ENCODE results near the gene MYO7A.

The MYO7A gene

DNA sequence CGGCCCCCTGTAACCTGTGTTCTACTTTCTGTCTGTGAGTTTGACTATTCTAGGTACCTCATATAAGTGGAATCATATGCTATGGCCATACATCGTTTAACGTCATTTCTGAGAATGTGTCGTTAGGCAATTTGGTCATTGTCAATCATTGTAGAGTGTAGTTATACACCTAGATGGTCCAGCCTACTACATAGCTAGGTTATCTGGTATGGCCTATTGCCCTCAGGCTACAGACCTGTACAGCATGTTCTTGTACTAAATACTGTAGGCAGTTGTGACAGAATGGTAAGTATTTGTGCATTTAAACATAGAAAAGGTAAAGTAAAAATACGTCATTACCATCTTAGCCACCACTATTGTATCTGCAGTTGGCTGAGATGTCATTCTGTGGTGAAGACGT, 35.2 kb downstream of the MYO7A start:
- H3K9me3 Mint-ChIP-seq: no peaks in the 10 kb centered on the region
- ATAC-seq (no peak), DNase-seq (no peak)
- no peak overlapping the region for H3K27ac Mint-ChIP-seq
- no peak overlapping the region for H3K4me3 Mint-ChIP-seq
- H3K36me3 Mint-ChIP-seq (ENCODE audit: low read depth): no peaks in the 10 kb centered on the region
- H3K27me3 Mint-ChIP-seq: no peaks in the 10 kb centered on the region
- no peaks in the 10 kb centered on the region for H3K4me1 Mint-ChIP-seq

DNA sequence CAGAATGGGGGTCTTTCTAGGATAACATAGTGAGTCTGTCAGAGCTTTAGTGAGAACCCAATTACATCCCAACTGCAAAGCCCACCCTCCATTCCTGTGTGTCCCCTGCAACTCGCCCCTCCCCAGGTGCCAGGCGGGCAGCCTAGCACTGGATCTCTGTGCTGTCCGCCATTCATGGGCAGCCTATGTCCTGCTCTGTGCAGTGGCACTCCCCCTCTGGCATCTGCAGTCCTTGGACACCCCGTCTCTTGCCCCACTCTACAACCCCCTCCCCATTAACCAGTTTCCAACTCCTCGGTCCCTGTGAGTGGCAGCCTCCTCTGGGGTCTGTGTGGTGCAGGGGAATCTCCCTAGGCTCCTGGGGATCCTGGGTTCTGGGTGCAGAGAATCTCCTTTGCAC, 37.0 kb downstream of the MYO7A start:
- Mint-ChIP-seq H3K4me1 (no peaks in the 10 kb centered on the region), H3K36me3 (ENCODE audit: low read depth) (no peaks in the 10 kb centered on the region)
- no peak for ATAC-seq

DNA sequence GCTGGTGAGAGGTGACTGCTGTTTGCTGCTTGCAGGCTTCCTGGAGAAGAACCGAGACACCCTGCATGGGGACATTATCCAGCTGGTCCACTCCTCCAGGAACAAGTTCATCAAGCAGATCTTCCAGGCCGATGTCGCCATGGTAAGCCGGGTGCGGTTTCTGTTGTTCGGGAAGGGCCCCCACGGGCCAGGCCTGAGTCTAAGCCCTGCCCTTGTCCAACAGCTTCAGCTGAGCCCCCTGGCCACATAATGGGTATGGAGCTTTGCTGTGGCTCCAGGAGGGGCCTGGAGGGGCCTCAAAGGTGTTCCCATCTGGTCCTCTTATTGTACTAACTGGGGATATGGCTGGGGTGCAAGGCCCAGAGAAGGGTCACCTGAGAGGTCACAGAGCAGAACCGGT, 38.0 kb downstream of the MYO7A start:
- no peak overlapping the region for H3K27ac Mint-ChIP-seq
- H3K4me1 Mint-ChIP-seq: no peaks in the 10 kb centered on the region
- DNase-seq: no peak
- H3K27me3 Mint-ChIP-seq: no peaks in the 10 kb centered on the region
- H3K4me3 Mint-ChIP-seq: no peak overlapping the region
- no peaks in the 10 kb centered on the region for H3K9me3 Mint-ChIP-seq
- H3K36me3 Mint-ChIP-seq (ENCODE audit: low read depth): no peaks in the 10 kb centered on the region
- no peak for ATAC-seq

More for the DNA sequence above, 37.0 kb downstream of the MYO7A start:
- H3K27ac Mint-ChIP-seq: no peak overlapping the region
- no peak overlapping the region for H3K4me3 Mint-ChIP-seq
- no peaks in the 10 kb centered on the region for H3K9me3 Mint-ChIP-seq
- DNase-seq: no peak
- no peaks in the 10 kb centered on the region for H3K27me3 Mint-ChIP-seq

DNA sequence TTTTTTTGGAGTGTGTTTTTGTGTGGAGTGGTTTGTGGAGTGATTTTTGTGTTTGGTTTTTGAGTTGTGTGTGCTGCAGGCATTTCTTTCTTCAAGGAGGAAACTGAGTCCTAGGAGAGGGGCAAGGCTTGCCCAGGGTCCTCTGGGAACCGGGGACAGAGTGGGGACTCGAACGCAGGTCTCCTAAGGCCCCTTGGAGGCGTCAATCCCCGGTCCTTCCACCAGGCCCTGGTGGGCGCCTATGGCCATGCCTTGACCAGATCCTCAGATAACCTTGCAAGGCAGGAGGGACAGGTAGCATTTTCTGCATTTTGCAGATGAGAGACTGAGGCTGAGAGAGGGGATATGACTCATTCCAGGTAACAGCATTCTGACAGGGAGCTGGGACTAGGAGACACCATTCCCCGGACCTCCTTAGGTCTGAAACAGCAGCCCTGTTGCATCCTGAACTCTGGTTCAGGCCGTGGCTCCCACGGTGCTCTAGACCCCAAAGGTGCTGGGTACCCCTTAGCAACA, 39.1 kb downstream of the MYO7A start:
- H3K36me3 Mint-ChIP-seq (ENCODE audit: low read depth): no peaks in the 10 kb centered on the region
- ATAC-seq (no peak), DNase-seq (no peak)
- H3K9me3 Mint-ChIP-seq: no peaks in the 10 kb centered on the region
- H3K27me3 Mint-ChIP-seq: no peaks in the 10 kb centered on the region
- no peak overlapping the region for H3K27ac Mint-ChIP-seq
- no peak overlapping the region for H3K4me3 Mint-ChIP-seq
- H3K4me1 Mint-ChIP-seq: no peaks in the 10 kb centered on the region

DNA sequence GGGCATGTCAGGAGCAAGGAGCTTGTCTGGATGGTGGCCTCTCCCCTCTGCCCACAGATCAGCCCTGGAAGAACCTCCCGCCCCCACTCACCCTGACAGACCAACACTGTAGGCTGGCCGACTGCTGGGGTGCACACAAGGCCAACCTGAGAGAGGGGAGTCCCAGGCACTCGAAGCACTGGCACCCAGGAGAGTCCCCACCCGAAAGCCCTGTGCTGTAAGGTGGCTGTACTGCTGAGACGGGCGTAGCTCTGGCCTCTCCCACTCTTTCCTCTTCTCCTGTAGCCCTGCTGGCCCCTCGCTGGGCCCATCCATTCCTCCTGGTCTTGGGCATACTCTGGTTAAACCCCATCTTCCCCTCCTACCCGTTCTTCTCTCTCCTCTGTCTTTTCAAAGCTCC, 39.7 kb downstream of the MYO7A start:
- ATAC-seq (no peak), DNase-seq (no peak)
- Mint-ChIP-seq H3K27ac (no peak overlapping the region), H3K27me3 (no peaks in the 10 kb centered on the region), H3K36me3 (ENCODE audit: low read depth) (no peaks in the 10 kb centered on the region), H3K4me1 (no peaks in the 10 kb centered on the region), H3K9me3 (no peaks in the 10 kb centered on the region), H3K4me3 (no peak overlapping the region)

DNA sequence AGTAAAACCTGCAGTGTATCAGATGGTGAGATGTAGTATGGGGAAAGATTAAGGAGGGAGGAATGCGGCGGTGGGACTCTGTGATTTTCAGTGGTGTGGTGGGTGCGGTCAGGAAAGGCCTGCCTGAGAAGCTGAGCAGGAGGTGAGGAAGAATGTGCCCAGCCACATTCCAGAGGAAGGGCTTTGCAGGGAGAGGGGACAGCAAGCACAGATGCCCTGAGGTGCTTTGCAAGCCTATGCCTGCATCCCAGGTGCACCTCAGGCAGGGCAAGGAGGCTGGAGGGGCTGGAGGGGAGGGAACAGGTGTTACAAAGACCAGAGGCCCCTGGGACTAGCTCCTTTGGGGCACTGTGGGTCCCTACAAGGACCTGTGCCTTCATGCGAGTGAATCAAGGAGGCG, 42.1 kb downstream of the MYO7A start:
- ATAC-seq (no peak), DNase-seq (no peak)
- H3K4me1 Mint-ChIP-seq: no peaks in the 10 kb centered on the region
- H3K27me3 Mint-ChIP-seq: no peaks in the 10 kb centered on the region
- H3K9me3 Mint-ChIP-seq: no peaks in the 10 kb centered on the region
- H3K4me3 Mint-ChIP-seq: no peak overlapping the region
- no peak overlapping the region for H3K27ac Mint-ChIP-seq
- H3K36me3 Mint-ChIP-seq (ENCODE audit: low read depth): no peaks in the 10 kb centered on the region

DNA sequence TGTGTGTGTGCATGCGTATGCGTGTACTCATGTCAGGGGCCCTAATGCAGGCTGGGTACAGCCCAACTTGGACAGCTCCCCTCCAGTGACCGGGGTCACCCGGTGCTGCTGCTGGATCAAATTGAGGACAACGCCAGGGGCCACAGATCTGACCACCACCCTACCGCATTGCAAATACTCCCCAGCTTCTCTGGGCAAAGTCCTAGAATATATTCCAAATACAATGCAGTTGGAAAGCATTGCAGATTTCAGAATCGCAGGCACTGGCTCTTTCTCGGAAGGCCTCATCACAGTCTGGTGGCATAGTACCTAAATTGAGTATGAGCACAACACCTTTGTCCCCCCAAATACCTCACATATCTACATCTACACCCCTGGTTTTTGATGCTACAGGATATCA, 43.2 kb downstream of the MYO7A start:
- Mint-ChIP-seq H3K27me3 (no peaks in the 10 kb centered on the region), H3K36me3 (ENCODE audit: low read depth) (no peaks in the 10 kb centered on the region), H3K4me3 (no peak overlapping the region), H3K4me1 (no peaks in the 10 kb centered on the region), H3K9me3 (no peaks in the 10 kb centered on the region), H3K27ac (no peak overlapping the region)
- DNase-seq (no peak), ATAC-seq (no peak)

DNA sequence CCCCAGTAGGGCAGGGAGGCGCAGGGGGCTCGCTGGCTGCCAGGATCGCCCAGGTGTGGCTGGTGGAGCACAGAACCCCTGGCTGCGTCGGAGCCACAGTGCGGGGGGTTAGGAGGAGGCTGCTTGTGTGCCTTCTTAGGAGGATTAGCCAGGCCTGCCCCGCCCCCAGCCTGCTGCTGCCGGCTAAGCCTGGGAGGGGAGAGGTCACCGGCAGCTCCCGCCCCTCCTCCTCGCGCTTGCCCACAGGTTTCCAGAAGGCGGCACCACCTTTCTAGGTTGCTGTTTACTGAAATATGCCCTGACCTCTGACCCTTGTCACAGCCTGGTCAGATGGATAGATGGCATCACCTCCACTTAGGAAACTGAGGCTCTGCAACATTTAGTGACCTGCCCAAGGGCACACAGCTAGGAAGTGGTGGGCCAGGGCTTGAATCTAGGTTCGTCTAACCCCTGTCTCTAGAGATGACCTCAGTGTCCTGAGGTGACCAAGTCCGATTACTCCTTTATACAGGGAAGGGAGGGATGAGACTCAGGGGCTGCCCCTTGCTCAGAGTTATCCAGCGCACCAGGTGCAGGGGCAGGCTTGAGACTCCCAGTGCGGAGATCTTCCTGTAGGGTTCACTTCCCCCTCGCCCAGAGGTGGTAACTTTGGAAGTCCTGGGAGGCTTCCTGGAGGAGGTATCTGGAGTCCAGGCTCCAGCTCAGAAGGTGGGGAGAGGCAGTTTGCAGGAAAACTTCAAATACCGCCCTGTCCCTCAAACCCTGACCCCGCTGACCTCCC, 44.0 kb downstream of the MYO7A start:
- no peaks in the 10 kb centered on the region for H3K4me1 Mint-ChIP-seq
- no peaks in the 10 kb centered on the region for H3K27me3 Mint-ChIP-seq
- no peak overlapping the region for H3K27ac Mint-ChIP-seq
- no peaks in the 10 kb centered on the region for H3K9me3 Mint-ChIP-seq
- ATAC-seq (no peak), DNase-seq (no peak)
- H3K36me3 Mint-ChIP-seq (ENCODE audit: low read depth): no peaks in the 10 kb centered on the region
- no peak overlapping the region for H3K4me3 Mint-ChIP-seq

DNA sequence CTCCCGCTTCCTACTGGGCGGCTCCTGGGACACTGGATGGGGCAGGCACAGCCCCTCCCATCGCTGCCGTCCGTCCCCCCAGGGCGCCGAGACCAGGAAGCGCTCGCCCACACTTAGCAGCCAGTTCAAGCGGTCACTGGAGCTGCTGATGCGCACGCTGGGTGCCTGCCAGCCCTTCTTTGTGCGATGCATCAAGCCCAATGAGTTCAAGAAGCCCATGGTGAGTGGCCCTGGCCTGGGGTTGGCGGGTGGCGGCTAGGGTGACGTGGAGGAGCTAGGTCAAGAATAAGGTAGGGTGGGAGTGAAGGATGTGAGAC, 44.6 kb downstream of the MYO7A start:
- DNase-seq (no peak), ATAC-seq (no peak)
- Mint-ChIP-seq H3K9me3 (no peaks in the 10 kb centered on the region), H3K27me3 (no peaks in the 10 kb centered on the region), H3K27ac (no peak overlapping the region), H3K4me3 (no peak overlapping the region), H3K4me1 (no peaks in the 10 kb centered on the region), H3K36me3 (ENCODE audit: low read depth) (no peaks in the 10 kb centered on the region)

DNA sequence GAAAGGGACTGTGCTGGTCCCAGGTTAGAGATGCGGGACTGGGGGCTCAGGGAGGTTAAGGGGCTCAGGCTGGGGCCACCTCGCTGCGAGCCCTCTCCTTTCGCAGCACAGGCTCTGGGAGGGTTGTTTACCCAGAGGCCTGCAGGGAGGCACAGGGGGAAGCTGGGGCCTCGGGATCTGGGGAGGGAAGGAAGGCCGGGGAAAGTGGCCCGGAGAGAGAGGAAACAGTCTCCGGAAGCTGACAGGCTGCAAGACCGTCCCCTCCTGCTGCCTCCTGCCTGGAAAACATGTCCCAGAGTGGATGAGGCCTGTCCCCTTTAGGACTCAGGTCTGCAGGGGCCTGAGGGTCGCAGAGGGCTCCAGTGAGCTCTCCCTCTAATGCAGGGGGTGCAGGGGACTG, 45.4 kb downstream of the MYO7A start:
- Mint-ChIP-seq H3K4me3 (no peak overlapping the region), H3K4me1 (no peaks in the 10 kb centered on the region), H3K36me3 (ENCODE audit: low read depth) (no peaks in the 10 kb centered on the region), H3K27ac (no peak overlapping the region), H3K9me3 (no peaks in the 10 kb centered on the region), H3K27me3 (no peaks in the 10 kb centered on the region)
- DNase-seq (no peak), ATAC-seq (no peak)

DNA sequence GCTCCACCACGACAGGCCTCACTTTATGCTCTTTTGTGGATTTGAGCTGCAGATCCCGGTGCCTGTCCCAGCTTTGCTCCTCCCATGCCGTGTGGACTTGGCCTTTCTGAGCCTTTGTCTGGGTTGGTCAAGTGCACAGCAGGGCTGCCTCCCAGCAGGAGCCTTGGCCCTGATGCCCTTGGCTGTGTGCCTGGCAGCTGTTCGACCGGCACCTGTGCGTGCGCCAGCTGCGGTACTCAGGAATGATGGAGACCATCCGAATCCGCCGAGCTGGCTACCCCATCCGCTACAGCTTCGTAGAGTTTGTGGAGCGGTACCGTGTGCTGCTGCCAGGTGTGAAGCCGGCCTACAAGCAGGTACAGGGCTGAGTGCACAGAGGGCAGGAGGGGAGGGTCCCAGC, 46.5 kb downstream of the MYO7A start:
- no peaks in the 10 kb centered on the region for H3K4me1 Mint-ChIP-seq
- no peak overlapping the region for H3K27ac Mint-ChIP-seq
- no peak for DNase-seq
- H3K27me3 Mint-ChIP-seq: no peaks in the 10 kb centered on the region
- no peak overlapping the region for H3K4me3 Mint-ChIP-seq
- no peaks in the 10 kb centered on the region for H3K9me3 Mint-ChIP-seq
- H3K36me3 Mint-ChIP-seq (ENCODE audit: low read depth): no peaks in the 10 kb centered on the region
- ATAC-seq: no peak

DNA sequence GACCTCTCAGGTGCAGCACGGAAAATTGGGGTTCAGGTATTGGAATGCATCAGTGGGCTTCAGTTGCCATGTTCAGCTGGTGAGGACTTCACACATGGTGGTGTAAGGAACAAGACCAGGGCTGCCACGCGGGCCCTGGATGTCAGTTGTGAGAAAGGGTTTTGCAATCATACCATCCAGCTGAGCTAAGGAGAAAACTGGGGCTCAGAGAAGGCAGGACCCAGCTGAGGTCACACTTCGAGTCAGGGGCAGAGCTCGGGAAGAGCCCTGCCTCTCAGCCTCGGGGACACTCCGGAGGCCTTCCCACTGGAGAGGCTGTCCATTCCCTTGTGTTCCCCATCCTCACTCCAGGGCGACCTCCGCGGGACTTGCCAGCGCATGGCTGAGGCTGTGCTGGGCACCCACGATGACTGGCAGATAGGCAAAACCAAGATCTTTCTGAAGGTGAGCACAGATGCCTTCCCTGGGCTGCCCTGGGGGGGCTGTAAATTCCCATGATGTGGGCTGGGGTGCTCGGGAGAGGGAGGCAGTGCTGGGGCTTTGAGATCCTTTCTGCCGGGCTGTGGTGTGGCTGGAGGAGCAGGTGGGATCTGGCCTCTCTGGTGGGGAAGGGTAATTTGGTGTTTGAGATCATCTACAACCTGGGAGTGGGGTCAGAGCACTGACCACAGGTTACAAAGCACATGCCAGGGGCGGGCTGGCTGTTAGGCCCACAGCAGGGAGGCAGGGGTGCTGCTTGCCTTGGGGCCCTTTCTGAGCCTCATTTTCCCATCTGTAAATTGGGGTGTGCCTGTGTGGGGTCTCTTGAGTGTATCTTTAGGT, 47.2 kb downstream of the MYO7A start:
- DNase-seq: no peak
- no peaks in the 10 kb centered on the region for H3K27me3 Mint-ChIP-seq
- H3K9me3 Mint-ChIP-seq: no peaks in the 10 kb centered on the region
- no peak for ATAC-seq
- H3K36me3 Mint-ChIP-seq (ENCODE audit: low read depth): no peaks in the 10 kb centered on the region
- H3K4me1 Mint-ChIP-seq: no peaks in the 10 kb centered on the region
- H3K27ac Mint-ChIP-seq: no peak overlapping the region
- no peak overlapping the region for H3K4me3 Mint-ChIP-seq

DNA sequence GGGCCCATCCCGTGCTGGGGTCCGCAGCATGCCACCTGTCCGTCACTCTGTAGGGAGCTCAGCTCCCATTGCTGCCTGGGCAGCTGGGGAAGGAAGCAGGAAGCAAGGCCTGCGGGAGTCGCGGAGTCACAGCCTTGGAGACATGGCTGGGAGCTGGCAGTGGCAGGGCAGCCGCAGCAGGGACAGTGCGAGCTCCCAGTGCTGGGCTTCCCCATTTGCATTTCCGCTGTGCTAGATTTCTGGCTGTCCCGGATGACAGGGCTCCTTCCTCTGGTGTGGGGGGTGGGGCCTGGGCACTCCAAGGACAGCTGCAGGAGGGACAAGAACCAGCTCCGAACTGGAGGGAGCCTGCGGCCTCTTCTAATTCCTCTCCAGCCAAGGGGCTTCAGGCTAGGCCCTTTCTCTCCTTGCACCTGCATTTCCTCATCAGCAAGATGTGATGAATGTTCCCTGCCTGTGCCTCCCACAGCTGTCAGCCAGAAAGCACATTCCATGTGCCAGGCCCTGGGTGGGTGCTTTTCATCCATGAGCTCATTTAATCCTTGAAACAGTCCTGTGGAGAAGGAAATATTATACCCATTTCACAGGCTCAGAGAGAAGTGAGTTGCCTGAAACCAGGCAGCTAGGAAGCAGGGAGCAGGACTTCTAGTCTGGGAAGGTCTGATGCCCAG, 48.0 kb downstream of the MYO7A start:
- Mint-ChIP-seq H3K4me3 (no peak overlapping the region), H3K9me3 (no peaks in the 10 kb centered on the region), H3K27me3 (no peaks in the 10 kb centered on the region), H3K27ac (no peak overlapping the region), H3K36me3 (ENCODE audit: low read depth) (no peaks in the 10 kb centered on the region), H3K4me1 (no peaks in the 10 kb centered on the region)
- no peak for ATAC-seq
- no peak for DNase-seq

DNA sequence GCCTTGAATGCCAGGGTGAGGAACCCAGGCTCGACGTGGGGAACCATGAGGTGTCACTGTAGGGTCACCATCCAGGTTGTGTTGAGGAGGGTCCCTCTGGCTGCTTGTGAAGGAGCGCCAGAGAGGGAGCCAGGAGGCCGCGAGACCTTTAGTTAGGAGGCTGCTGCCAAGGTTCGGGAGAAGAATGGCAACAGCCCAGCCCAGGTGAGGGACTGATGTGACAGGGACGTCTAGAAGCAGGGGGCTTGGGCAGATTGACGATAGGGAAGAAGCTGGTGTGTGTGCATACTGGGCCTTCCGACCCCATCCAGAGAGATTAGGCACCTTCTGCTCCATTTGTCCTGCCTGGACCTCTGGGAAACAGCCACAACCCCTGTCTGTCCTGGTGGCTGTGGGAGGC, 49.0 kb downstream of the MYO7A start:
- DNase-seq (no peak), ATAC-seq (no peak)
- Mint-ChIP-seq H3K4me1 (no peaks in the 10 kb centered on the region), H3K36me3 (ENCODE audit: low read depth) (no peaks in the 10 kb centered on the region), H3K27me3 (no peaks in the 10 kb centered on the region), H3K27ac (no peak overlapping the region), H3K9me3 (no peaks in the 10 kb centered on the region), H3K4me3 (no peak overlapping the region)

DNA sequence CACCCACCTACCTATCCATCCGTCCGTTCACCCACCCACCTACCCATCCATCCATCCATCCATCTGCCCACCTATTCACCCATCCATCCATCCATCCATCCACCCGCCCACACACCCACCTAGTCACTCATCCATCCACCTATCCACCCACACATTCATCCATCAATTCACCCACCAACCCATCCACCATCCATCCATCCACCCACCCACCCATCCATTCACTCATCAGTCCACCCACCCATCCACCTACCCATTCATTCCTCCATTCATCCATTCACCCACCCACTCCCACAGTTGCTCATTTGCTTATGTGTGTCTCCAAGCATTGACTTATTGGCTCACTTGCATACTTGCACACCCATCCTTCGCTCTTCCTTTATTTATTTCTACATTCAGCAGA, 50.1 kb downstream of the MYO7A start:
- H3K4me1 Mint-ChIP-seq: no peaks in the 10 kb centered on the region
- H3K27me3 Mint-ChIP-seq: no peaks in the 10 kb centered on the region
- ATAC-seq (no peak), DNase-seq (no peak)
- no peak overlapping the region for H3K27ac Mint-ChIP-seq
- no peaks in the 10 kb centered on the region for H3K36me3 Mint-ChIP-seq (ENCODE audit: low read depth)
- H3K9me3 Mint-ChIP-seq: no peaks in the 10 kb centered on the region
- H3K4me3 Mint-ChIP-seq: no peak overlapping the region

Measured in activated naive CD8-positive, alpha-beta T cell treated with anti-CD3 and anti-CD28 coated beads, Interleukin-2, amount 50 U/mL, for 24 hours (primary cell).